ENCODE measurements around the gene MYB. TPM values are rescaled to one million over a fixed set of nuclear protein-coding genes. Genes with fewer than 3 reads are reported as not detected.

The MYB gene
- total RNA-seq, 6 experiments from 2014 or later = 0.11 to 0.51 (median 0.33) TPM; not detected in 1

- no peaks in the 10 kb centered on the region for H3K9me3 ChIP-seq
- H3K27ac ChIP-seq = no peak overlapping the region
- TF ChIP-seq POLR2A (IDR thresholded peaks at IDR 0.05) (no peak), CTCF (IDR thresholded peaks at IDR 0.05) (no peak)
- ATAC-seq (no peak), DNase-seq (no peak)
- no peaks in the 10 kb centered on the region for H3K27me3 ChIP-seq
- H3K4me3 ChIP-seq = no peak overlapping the region
- no peaks in the 10 kb centered on the region for H3K4me1 ChIP-seq
- 65% methylated on average over 4 of the region's 6 CpGs for WGBS (ENCODE audit: insufficient coverage, low coverage, low lambda C conversion rate, missing lambda C conversion rate)
- no peaks in the 10 kb centered on the region for H3K36me3 ChIP-seq
- intact Hi-C loops (cut with DNase I) = no loop called here
Measured at GRCh38 chr6:135209803-135210202, 28.7 kb downstream of the MYB start.

GRCh38 chr6:135210632-135211305 is 29.7 kb downstream of the MYB start:
- intact Hi-C loops (cut with DNase I) = no loop called here
- DNase-seq (no peak), ATAC-seq (no peak)
- no peak for TF ChIP-seq CTCF (IDR thresholded peaks at IDR 0.05)
- TF ChIP-seq POLR2A (IDR thresholded peaks at IDR 0.05) = no peak
- Histone ChIP-seq H3K36me3 (no peaks in the 10 kb centered on the region), H3K27ac (no peak overlapping the region), H3K27me3 (no peaks in the 10 kb centered on the region), H3K4me3 (no peak overlapping the region), H3K9me3 (no peaks in the 10 kb centered on the region), H3K4me1 (no peaks in the 10 kb centered on the region)
- 78% methylated on average over 12 of the region's 12 CpGs for WGBS (ENCODE audit: insufficient coverage, low coverage, low lambda C conversion rate, missing lambda C conversion rate)

- ATAC-seq = no peak
- intact Hi-C loops (cut with DNase I) = no loop called here
Measured at GRCh38 chr6:135211306-135211702, 30.2 kb downstream of the MYB start.

GRCh38 chr6:135212020-135212806 is 31.1 kb downstream of the MYB start:
- TF ChIP-seq CTCF (IDR thresholded peaks at IDR 0.05) (no peak), POLR2A (IDR thresholded peaks at IDR 0.05) (no peak)
- Histone ChIP-seq H3K4me1 (no peaks in the 10 kb centered on the region), H3K27me3 (no peaks in the 10 kb centered on the region), H3K4me3 (no peak overlapping the region), H3K9me3 (no peaks in the 10 kb centered on the region), H3K36me3 (no peaks in the 10 kb centered on the region), H3K27ac (no peak overlapping the region)
- 45% methylated on average over 3 of the region's 3 CpGs for WGBS (ENCODE audit: insufficient coverage, low coverage, low lambda C conversion rate, missing lambda C conversion rate)
- intact Hi-C loops (cut with DNase I) = no loop called here
- no peak for DNase-seq
- no peak for ATAC-seq

More at GRCh38 chr6:135211306-135211702, 30.2 kb downstream of the MYB start:
- DNase-seq = no peak
- no peak for TF ChIP-seq CTCF (IDR thresholded peaks at IDR 0.05)
- no peaks in the 10 kb centered on the region for H3K4me1 ChIP-seq
- no peaks in the 10 kb centered on the region for H3K9me3 ChIP-seq
- whole genome bisulfite sequencing (ENCODE audit: insufficient coverage, low coverage, low lambda C conversion rate, missing lambda C conversion rate) = 72% methylated on average over 2 of the region's 2 CpGs
- H3K27me3 ChIP-seq = no peaks in the 10 kb centered on the region
- H3K27ac ChIP-seq = no peak overlapping the region
- no peak overlapping the region for H3K4me3 ChIP-seq
- no peaks in the 10 kb centered on the region for H3K36me3 ChIP-seq
